Measurements from ENCODE around the gene SLC38A10.
"Not testable (repeated sequence)": the region's sequence is repeated elsewhere in the genome, so short reads cannot be mapped to it uniquely, and the experiment has no call there.

SLC38A10 gene

DNA sequence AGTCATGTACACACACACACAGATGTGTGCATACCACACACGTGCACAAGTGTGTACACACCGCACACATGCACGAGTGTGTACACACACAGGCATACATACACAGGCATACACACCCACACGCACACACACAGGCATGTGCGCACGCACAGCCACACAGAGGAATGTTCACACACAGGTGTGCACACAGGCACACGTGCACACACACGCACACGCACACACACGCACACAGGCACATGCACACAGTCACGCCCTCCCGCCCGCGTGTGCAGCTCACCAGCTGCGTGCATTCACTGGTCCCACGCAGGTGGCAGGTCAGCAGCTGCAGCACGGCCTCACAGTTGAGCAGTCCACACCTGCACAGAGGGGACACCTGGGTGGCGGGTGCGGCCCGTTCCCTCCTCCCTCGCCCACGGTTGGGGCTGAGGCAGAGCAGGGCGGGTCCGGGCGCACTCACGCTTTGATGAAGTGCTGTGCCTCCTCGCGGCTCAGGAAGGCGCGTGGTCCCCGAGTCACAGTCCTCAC is 63.9 kb downstream of the SLC38A10 start:
- Histone ChIP-seq H3K4me1 (ENCODE audit: control insufficient read depth, insufficient read depth, low read length, poor library complexity, severe bottlenecking) (peaks cover 8% of the 10 kb centered on the region), H3K36me3 (ENCODE audit: control insufficient read depth, insufficient read depth, low read length) (peaks cover 45% of the 10 kb centered on the region), H3K4me3 (ENCODE audit: extremely low read depth, insufficient read depth, low read length, poor library complexity, severe bottlenecking) (no peak overlapping the region), H3K27ac (ENCODE audit: low read depth, low read length, severe bottlenecking) (no peak overlapping the region), H3K9me3 (ENCODE audit: control insufficient read depth, low read length) (peaks cover 4% of the 10 kb centered on the region)
- 94 to 95% methylated on average over 23 to 31 of the region's 31 CpGs for WGBS, 2 experiments (ENCODE audit: insufficient coverage in 2 of 2)

DNA sequence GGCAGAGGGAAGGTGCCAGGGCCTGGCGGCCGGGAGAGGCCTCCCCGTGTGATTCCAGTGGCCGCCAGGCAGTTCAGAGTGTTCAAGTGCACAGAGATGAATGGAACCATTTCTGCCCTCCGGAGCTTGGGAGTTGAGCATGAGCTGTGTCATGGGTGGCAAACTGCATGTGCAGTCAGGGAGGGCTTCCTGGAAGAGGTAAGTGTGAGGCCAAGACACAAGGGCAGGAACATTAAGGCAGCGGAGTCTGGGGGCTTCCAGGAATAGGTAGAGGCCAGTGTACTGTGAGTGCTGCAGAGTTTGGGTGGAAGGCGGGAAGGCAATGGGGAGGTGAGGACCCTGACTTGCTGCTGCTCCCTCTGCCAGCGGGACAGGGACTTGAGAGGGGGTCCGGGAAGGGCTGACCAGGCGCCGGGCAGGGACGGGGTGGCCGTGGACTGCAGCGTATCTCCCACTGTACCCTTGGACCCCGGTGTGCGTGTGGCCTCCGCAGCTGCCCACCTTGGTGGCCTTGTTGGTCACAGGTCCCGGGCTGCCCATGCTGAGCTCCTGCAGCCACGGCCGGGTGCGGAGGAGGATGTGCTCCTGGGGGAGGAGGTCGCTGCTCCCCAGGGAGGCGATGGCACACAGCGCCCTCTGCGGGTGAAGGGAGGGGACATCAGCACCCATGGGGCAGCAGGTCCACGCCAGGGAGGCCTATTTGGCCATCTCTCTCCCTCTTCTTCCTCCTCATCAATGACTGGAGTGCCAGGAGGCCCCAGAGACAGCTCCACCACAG is 64.9 kb downstream of the SLC38A10 start:
- WGBS, 2 experiments (ENCODE audit: insufficient coverage in 2 of 2): 96 to 99% methylated on average over 16 to 17 of the region's 26 CpGs
- Histone ChIP-seq H3K27ac (ENCODE audit: low read depth, low read length, severe bottlenecking) (no peak overlapping the region), H3K4me3 (ENCODE audit: extremely low read depth, insufficient read depth, low read length, poor library complexity, severe bottlenecking) (no peak overlapping the region), H3K4me1 (ENCODE audit: control insufficient read depth, insufficient read depth, low read length, poor library complexity, severe bottlenecking) (peaks cover 3% of the 10 kb centered on the region), H3K36me3 (ENCODE audit: control insufficient read depth, insufficient read depth, low read length) (peaks cover 45% of the 10 kb centered on the region), H3K9me3 (ENCODE audit: control insufficient read depth, low read length) (peaks cover 4% of the 10 kb centered on the region)

DNA sequence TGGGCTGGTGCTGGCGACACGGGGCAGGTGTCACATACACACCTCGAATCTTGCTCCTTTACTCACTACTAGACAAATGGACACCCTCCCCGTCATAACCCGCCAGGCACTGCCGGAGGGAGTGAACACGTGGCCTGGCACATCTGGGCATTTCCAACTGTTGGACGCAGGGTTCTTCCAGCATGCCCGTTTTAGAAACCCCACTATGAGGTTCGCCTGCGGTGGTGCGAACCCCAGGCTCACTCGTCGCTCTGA is 65.5 kb downstream of the SLC38A10 start:
- peaks cover 4% of the 10 kb centered on the region for H3K9me3 ChIP-seq (ENCODE audit: control insufficient read depth, low read length)
- peaks cover 45% of the 10 kb centered on the region for H3K36me3 ChIP-seq (ENCODE audit: control insufficient read depth, insufficient read depth, low read length)
- WGBS, 2 experiments (ENCODE audit: insufficient coverage in 2 of 2): 87 to 93% methylated on average over 14 of the region's 14 CpGs
- H3K4me1 ChIP-seq (ENCODE audit: control insufficient read depth, insufficient read depth, low read length, poor library complexity, severe bottlenecking): no peaks in the 10 kb centered on the region
- H3K4me3 ChIP-seq (ENCODE audit: extremely low read depth, insufficient read depth, low read length, poor library complexity, severe bottlenecking): no peak overlapping the region
- no peak overlapping the region for H3K27ac ChIP-seq (ENCODE audit: low read depth, low read length, severe bottlenecking)

DNA sequence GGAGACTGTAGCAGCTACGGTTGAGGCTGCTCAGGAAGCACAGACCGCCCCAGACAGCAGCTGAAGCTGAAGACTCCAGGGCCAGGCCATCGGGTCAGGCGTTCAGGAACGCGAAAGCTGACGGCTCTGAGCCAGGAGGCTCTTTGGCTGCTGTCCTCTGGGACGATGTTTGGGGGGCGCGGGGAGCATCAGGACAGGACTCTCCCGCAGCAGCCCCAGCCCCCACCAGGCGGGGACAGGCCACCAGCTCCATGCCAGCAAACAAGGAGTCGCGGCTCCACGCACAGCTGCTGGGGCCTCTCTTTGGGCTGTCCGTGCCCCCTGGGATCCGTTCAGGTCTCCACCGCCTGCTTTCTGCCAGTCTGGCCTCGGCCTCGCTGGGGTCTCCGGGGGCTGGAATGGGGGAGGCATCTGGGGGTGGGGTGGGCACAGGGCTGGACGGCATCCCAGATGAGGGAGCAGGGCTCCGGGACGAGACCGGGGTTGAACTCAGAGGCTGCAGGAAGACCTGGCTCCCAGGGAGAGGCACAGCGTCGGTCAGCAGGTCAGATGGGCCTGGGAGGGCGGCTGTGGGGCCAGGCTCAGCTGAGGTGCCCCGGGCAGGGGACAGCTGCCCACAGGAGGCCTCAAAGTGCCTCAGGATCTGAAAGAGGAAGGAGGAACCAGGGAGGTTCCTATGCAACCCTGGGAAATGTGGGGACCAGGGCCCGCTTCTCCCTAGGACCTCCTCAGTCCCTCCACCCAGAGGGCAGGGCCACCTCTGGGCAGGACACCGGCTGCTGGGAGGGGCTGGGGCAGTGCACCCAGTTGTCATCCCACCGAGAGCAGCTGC is 66.1 kb downstream of the SLC38A10 start:
- Histone ChIP-seq H3K36me3 (ENCODE audit: control insufficient read depth, insufficient read depth, low read length) (peaks cover 41% of the 10 kb centered on the region), H3K9me3 (ENCODE audit: control insufficient read depth, low read length) (peaks cover 4% of the 10 kb centered on the region), H3K4me1 (ENCODE audit: control insufficient read depth, insufficient read depth, low read length, poor library complexity, severe bottlenecking) (no peaks in the 10 kb centered on the region), H3K4me3 (ENCODE audit: extremely low read depth, insufficient read depth, low read length, poor library complexity, severe bottlenecking) (no peak overlapping the region), H3K27ac (ENCODE audit: low read depth, low read length, severe bottlenecking) (no peak overlapping the region)
- WGBS, 2 experiments (ENCODE audit: insufficient coverage in 2 of 2): 91 to 97% methylated on average over 16 to 30 of the region's 32 CpGs

DNA sequence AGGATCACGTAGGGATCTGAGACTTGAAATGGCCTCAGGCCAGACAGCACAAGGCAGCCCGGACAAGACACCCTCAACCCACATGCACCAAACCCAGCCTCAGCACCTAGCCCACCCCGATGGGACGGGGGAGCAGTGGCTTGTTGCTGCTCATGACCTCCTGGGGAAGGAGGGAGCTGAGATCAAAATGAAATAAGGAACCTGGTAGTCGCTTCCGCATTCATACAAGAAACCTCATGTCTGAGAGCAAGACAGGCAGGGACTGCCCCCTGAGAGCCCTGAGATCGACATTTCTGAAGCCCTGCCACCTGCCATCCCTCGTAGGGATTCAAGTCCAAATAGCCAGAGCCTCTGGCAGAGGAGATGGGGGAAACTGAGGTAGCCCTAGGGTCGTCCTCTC is 66.7 kb downstream of the SLC38A10 start:
- no peaks in the 10 kb centered on the region for H3K4me1 ChIP-seq (ENCODE audit: control insufficient read depth, insufficient read depth, low read length, poor library complexity, severe bottlenecking)
- H3K4me3 ChIP-seq (ENCODE audit: extremely low read depth, insufficient read depth, low read length, poor library complexity, severe bottlenecking): no peak overlapping the region
- 91 to 93% methylated on average over 6 to 8 of the region's 9 CpGs for WGBS, 2 experiments (ENCODE audit: insufficient coverage in 2 of 2)
- peaks cover 37% of the 10 kb centered on the region for H3K36me3 ChIP-seq (ENCODE audit: control insufficient read depth, insufficient read depth, low read length)
- peaks cover 4% of the 10 kb centered on the region for H3K9me3 ChIP-seq (ENCODE audit: control insufficient read depth, low read length)
- H3K27ac ChIP-seq (ENCODE audit: low read depth, low read length, severe bottlenecking): no peak overlapping the region

GRCh38 chr17:81227630-81228029 is 67.5 kb downstream of the SLC38A10 start:
- not testable (repeated sequence) for H3K4me1 ChIP-seq (ENCODE audit: control insufficient read depth, insufficient read depth, low read length, poor library complexity, severe bottlenecking); H3K27ac ChIP-seq (ENCODE audit: low read depth, low read length, severe bottlenecking); H3K4me3 ChIP-seq (ENCODE audit: extremely low read depth, insufficient read depth, low read length, poor library complexity, severe bottlenecking); H3K9me3 ChIP-seq (ENCODE audit: control insufficient read depth, low read length)
- peaks cover 31% of the 10 kb centered on the region for H3K36me3 ChIP-seq (ENCODE audit: control insufficient read depth, insufficient read depth, low read length)
- no CpG with 5 or more reads among the region's 2 CpGs for WGBS, 2 experiments (ENCODE audit: insufficient coverage in 2 of 2)

DNA sequence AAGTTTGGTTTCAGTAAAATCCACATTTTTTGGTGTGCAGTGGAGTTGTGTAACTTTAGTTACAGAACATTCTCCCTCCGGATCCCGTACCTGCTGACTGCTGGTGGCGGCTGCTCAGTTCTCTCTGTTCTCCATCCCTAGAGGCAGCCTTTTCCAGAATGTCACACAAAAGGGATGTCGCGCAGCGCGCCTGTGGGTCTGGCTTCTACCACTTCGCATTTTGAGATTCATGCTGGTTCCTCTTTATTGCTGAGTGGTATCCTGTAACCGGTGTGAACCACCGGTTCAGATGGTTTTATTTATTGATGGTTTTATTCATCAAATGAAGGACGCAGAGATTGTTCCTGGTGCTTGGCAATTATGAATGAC is 71.4 kb downstream of the SLC38A10 start:
- 74 to 84% methylated on average over 11 of the region's 11 CpGs for WGBS, 2 experiments (ENCODE audit: insufficient coverage in 2 of 2)
- H3K9me3 ChIP-seq (ENCODE audit: control insufficient read depth, low read length): peaks cover 4% of the 10 kb centered on the region
- peaks cover 9% of the 10 kb centered on the region for H3K36me3 ChIP-seq (ENCODE audit: control insufficient read depth, insufficient read depth, low read length)
- no peak overlapping the region for H3K27ac ChIP-seq (ENCODE audit: low read depth, low read length, severe bottlenecking)
- H3K4me1 ChIP-seq (ENCODE audit: control insufficient read depth, insufficient read depth, low read length, poor library complexity, severe bottlenecking): peaks cover 8% of the 10 kb centered on the region
- H3K4me3 ChIP-seq (ENCODE audit: extremely low read depth, insufficient read depth, low read length, poor library complexity, severe bottlenecking): peak overlapping the region; percentile 23

DNA sequence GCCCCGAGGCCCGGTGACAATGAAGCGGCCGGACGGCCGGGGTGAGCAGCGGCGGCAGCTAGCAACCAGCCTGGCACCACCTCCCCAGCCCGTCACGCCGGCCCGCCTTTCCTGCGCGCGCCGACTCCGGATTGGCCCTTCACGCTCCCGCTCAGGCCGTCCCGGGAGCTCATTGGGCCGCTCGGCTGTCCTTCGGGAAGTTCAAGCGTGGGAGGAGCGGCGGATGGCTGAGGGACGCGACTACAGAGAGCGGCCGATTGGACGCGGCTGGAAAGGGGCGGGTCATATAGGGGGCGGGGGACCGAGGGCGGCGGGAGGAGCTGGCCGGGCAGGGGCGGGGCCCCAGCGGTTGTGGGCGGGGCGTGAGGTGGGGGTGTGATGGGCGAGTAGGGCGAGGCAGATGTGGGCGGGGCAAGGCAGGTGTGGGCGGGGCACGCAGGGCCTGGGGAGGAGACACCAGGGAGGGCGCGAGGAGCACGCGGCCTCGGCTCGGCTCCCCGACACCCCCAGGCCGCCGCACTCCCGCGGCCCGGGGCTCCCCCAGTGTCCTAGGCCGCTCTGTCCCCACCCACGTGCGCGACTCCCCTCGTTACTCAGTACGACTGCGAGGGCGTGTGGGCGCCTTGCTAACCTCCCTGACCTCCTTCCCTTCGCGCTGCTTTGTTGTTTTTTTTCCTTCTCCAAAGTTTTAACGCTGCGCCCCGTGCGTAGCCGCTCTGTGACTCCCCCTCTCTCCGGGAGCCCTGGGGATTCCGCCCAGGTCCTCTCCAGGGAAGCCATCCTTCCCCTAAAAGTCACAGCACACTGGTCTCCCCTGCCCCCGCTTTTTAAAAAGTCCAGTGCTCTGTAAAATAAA is 72.0 kb downstream of the SLC38A10 start, which contains the start of gene CEP131:
Gene CEP131 (minus strand): TSS at position 60 of the 856 bp plus-strand sequence. CDS start 2,909 bp downstream, outside the sequence.
- H3K9me3 ChIP-seq (ENCODE audit: control insufficient read depth, low read length): peaks cover 4% of the 10 kb centered on the region
- peaks cover 8% of the 10 kb centered on the region for H3K4me1 ChIP-seq (ENCODE audit: control insufficient read depth, insufficient read depth, low read length, poor library complexity, severe bottlenecking)
- H3K27ac ChIP-seq (ENCODE audit: low read depth, low read length, severe bottlenecking): no peak within 1 kb of the TSS
- 2 to 3% methylated on average over 44 to 66 of the region's 79 CpGs for WGBS, 2 experiments (ENCODE audit: insufficient coverage in 2 of 2)
- H3K4me3 ChIP-seq (ENCODE audit: extremely low read depth, insufficient read depth, low read length, poor library complexity, severe bottlenecking): peak within 1 kb of the TSS; percentile 89
- peaks cover 9% of the 10 kb centered on the region for H3K36me3 ChIP-seq (ENCODE audit: control insufficient read depth, insufficient read depth, low read length)

GRCh38 chr17:81222620-81222905 is 72.5 kb downstream of the SLC38A10 start:
- Histone ChIP-seq H3K4me3 (ENCODE audit: extremely low read depth, insufficient read depth, low read length, poor library complexity, severe bottlenecking) (peak overlapping the region; percentile 89), H3K36me3 (ENCODE audit: control insufficient read depth, insufficient read depth, low read length) (peaks cover 11% of the 10 kb centered on the region), H3K4me1 (ENCODE audit: control insufficient read depth, insufficient read depth, low read length, poor library complexity, severe bottlenecking) (peaks cover 8% of the 10 kb centered on the region), H3K27ac (ENCODE audit: low read depth, low read length, severe bottlenecking) (no peak overlapping the region), H3K9me3 (ENCODE audit: control insufficient read depth, low read length) (peaks cover 4% of the 10 kb centered on the region)
- 0% methylated on average over 25 to 30 of the region's 30 CpGs for WGBS, 2 experiments (ENCODE audit: insufficient coverage in 2 of 2)

DNA sequence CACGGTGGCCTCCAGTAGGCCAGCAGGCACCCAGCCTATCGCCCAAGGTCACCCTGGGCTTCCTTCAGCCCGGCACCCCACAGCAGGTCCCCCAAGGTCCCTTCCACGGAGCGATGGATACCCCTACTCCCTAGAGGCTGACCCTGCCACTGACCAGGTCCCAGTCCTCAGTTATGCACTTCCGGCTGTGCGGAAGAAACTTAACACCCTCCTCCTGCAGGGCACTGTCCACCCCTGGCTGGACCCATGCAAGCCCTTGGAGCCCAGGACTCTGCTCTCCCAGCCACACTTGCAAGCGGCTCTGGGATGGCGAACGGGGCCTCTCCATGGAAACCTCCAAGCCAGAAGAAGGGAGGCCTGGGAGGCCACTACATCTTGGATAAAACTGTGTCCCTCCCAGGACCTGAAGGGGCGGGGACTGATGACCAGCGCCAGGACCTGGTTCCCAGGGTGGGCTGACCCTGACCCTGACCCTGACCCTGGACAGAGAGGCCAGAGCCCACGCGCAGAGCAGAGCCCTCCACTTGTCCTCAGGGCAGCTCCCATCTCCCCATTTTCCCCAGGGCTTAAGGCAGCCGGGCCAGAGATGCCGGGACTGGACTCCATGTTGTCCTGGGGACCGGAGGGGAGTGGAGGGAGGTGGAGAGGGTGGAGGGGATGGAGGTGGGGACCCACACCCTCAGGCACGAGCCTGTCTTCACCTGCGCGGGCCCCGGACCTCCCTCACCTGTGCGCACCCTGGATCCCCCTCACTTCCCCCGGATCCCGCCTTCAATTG is 73.1 kb downstream of the SLC38A10 start:
- Histone ChIP-seq H3K36me3 (ENCODE audit: control insufficient read depth, insufficient read depth, low read length) (peaks cover 13% of the 10 kb centered on the region), H3K4me3 (ENCODE audit: extremely low read depth, insufficient read depth, low read length, poor library complexity, severe bottlenecking) (peak overlapping the region; percentile 89), H3K27ac (ENCODE audit: low read depth, low read length, severe bottlenecking) (no peak overlapping the region), H3K4me1 (ENCODE audit: control insufficient read depth, insufficient read depth, low read length, poor library complexity, severe bottlenecking) (peaks cover 8% of the 10 kb centered on the region), H3K9me3 (ENCODE audit: control insufficient read depth, low read length) (peaks cover 2% of the 10 kb centered on the region)
- WGBS, 2 experiments (ENCODE audit: insufficient coverage in 2 of 2): 26 to 44% methylated on average over 14 to 20 of the region's 24 CpGs

All from mesodermal cell (in vitro differentiated cells).